Activated CD8-positive, alpha-beta memory T cell treated with anti-CD3 and anti-CD28 coated beads, Interleukin-2, amount 50 U/mL, for 48 hours (primary cell): ENCODE measurements around the gene PPFIA3.
"Not testable (repeated sequence)": the region's sequence is repeated elsewhere in the genome, so short reads cannot be mapped to it uniquely, and the experiment has no call there.

ENCODE experiments used
- DNase-seq: peaks from one replicate; pipeline ENCODE4 v3.0.0-alpha.2; 2020

The PPFIA3 gene

GRCh38 chr19:49150106-49150943 is 31.0 kb downstream of the PPFIA3 start:
- DNase-seq: peak; percentile 70

- DNase-seq: no peak
These were observed 31.6 kb downstream of the PPFIA3 start for GRCh38 chr19:49150944-49151243.

- peak; percentile 72 for DNase-seq
These were observed 32.1 kb downstream of the PPFIA3 start for GRCh38 chr19:49151267-49152118.

GRCh38 chr19:49152119-49152550 is 32.8 kb downstream of the PPFIA3 start:
- DNase-seq: no peak

GRCh38 chr19:49153167-49153809 is 33.9 kb downstream of the PPFIA3 start:
- DNase-seq: no peak

- no peak for DNase-seq
These were observed 34.9 kb downstream of the PPFIA3 start for GRCh38 chr19:49154279-49154678.

GRCh38 chr19:49155005-49155819 is 35.9 kb downstream of the PPFIA3 start, which contains the start of gene HRC:
Gene HRC, minus strand, starts transcription at chr19:49155396. Its CDS starts 159 bp downstream, at chr19:49155237.
- DNase-seq: no peak

- no peak for DNase-seq
These were observed 36.5 kb downstream of the PPFIA3 start for GRCh38 chr19:49155820-49156346.

- DNase-seq: peak; percentile 74
These were observed 38.3 kb downstream of the PPFIA3 start, which contains the start of gene TRPM4 for GRCh38 chr19:49157445-49158224. Gene TRPM4, plus strand, starts transcription at chr19:49157792. Its CDS starts 75 bp downstream, at chr19:49157867.

GRCh38 chr19:49160450-49161189 is 41.3 kb downstream of the PPFIA3 start:
- DNase-seq: no peak

GRCh38 chr19:49161987-49162386 is 42.6 kb downstream of the PPFIA3 start:
- DNase-seq: no peak

GRCh38 chr19:49165111-49165750 is 45.9 kb downstream of the PPFIA3 start:
- DNase-seq: no peak

GRCh38 chr19:49165865-49166301 is 46.5 kb downstream of the PPFIA3 start:
- DNase-seq: no peak

GRCh38 chr19:49167857-49168409 is 48.6 kb downstream of the PPFIA3 start:
- no peak for DNase-seq

- no peak for DNase-seq
These were observed 49.1 kb downstream of the PPFIA3 start for GRCh38 chr19:49168421-49168820.

GRCh38 chr19:49173198-49173597 is 53.9 kb downstream of the PPFIA3 start:
- DNase-seq: no peak

- no peak for DNase-seq
These were observed 61.3 kb downstream of the PPFIA3 start for GRCh38 chr19:49180659-49181058.

GRCh38 chr19:49182010-49182847 is 62.9 kb downstream of the PPFIA3 start:
- DNase-seq: not testable (repeated sequence)
